Keratinocyte (primary cell): ENCODE results near the gene ETV3.
"Not testable (repeated sequence)": the region's sequence is repeated elsewhere in the genome, so short reads cannot be mapped to it uniquely, and the experiment has no call there.

Source experiments
- EZH2 ChIP-seq: IDR thresholded peaks from one replicate; pipeline ENCODE4 v1.6.1; 2012; ENCODE audit warnings: inconsistent platforms, mild to moderate bottlenecking, low read length, moderate library complexity
- TF ChIP-seq, protein P1 (sequence below), 3 experiments: IDR thresholded peaks in 1 of 3; conservative IDR thresholded peaks in 1 of 3; optimal IDR thresholded peaks in 1 of 3; 2 replicates in 2 of 3; 3 replicates in 1 of 3; pipeline versions ENCODE3 to v1.5.1; 2011; ENCODE audit warnings: low read length in 3 of 3, mild to moderate bottlenecking in 3 of 3, moderate library complexity in 2 of 3, control low read depth in 1 of 3, inconsistent platforms in 1 of 3; ENCODE audit not compliant: insufficient read depth in 2 of 3; ENCODE audit errors: extremely low read depth in 1 of 3

- TF ChIP-seq EZH2 = not testable (repeated sequence)
- TF ChIP-seq, protein P1, sequence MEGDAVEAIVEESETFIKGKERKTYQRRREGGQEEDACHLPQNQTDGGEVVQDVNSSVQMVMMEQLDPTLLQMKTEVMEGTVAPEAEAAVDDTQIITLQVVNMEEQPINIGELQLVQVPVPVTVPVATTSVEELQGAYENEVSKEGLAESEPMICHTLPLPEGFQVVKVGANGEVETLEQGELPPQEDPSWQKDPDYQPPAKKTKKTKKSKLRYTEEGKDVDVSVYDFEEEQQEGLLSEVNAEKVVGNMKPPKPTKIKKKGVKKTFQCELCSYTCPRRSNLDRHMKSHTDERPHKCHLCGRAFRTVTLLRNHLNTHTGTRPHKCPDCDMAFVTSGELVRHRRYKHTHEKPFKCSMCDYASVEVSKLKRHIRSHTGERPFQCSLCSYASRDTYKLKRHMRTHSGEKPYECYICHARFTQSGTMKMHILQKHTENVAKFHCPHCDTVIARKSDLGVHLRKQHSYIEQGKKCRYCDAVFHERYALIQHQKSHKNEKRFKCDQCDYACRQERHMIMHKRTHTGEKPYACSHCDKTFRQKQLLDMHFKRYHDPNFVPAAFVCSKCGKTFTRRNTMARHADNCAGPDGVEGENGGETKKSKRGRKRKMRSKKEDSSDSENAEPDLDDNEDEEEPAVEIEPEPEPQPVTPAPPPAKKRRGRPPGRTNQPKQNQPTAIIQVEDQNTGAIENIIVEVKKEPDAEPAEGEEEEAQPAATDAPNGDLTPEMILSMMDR (optimal IDR thresholded peaks at IDR 0.05 in 1 of 3, IDR thresholded peaks at IDR 0.05 in 1 of 3, conservative IDR thresholded peaks at IDR 0.05 in 1 of 3; ENCODE audit: extremely low read depth in 1 of 3, insufficient read depth in 2 of 3, low read length in 3 of 3) = not testable (repeated sequence)
Observed at GRCh38 chr1:157172591-157172990, 34.4 kb upstream of the ETV3 start.
